GM12872 (cell line): Measurements from ENCODE around the gene TSSK6.

Experiments
- CTCF ChIP-seq: IDR thresholded peaks from 3 replicates; pipeline ENCODE4 v1.5.1; 2011; ENCODE audit warnings: low read depth, mild to moderate bottlenecking, low read length, moderate library complexity; ENCODE audit not compliant: insufficient read depth

TSSK6 gene

GRCh38 chr19:19498255-19498991, 16.9 kb downstream of the TSSK6 start:
- no peak for TF ChIP-seq CTCF

GRCh38 chr19:19495614-19496603, 19.4 kb downstream of the TSSK6 start:
- no peak for TF ChIP-seq CTCF

- TF ChIP-seq CTCF: no peak
These were observed 21.4 kb downstream of the TSSK6 start for GRCh38 chr19:19493841-19494546.

GRCh38 chr19:19492026-19492610, 23.2 kb downstream of the TSSK6 start:
- no peak for TF ChIP-seq CTCF

GRCh38 chr19:19491321-19492025, 23.9 kb downstream of the TSSK6 start:
- TF ChIP-seq CTCF: no peak

GRCh38 chr19:19490214-19490968, 25.0 kb downstream of the TSSK6 start:
- peak; percentile 83 for TF ChIP-seq CTCF
